DMS79 (cell line): ENCODE data around the gene ABCC3.
A peak's percentile ranks its signal among the peaks of the same experiment; 100 is the strongest.

ENCODE experiments used
- DNase-seq: peaks from one replicate; lab custom pipeline; 2025; lab: John Stamatoyannopoulos, UW

ABCC3 gene

GRCh38 chr17:50642722-50643656 is 8.3 kb downstream of the ABCC3 start:
- no peak for DNase-seq

- DNase-seq, result no peak
Measured at GRCh38 chr17:50645748-50646682, 11.3 kb downstream of the ABCC3 start.

GRCh38 chr17:50647187-50647586 is 12.5 kb downstream of the ABCC3 start:
- no peak for DNase-seq

- no peak for DNase-seq
Measured at GRCh38 chr17:50649042-50649908, 14.6 kb downstream of the ABCC3 start.

- no peak for DNase-seq
Measured at GRCh38 chr17:50651661-50652060, 17.0 kb downstream of the ABCC3 start.

- DNase-seq, result no peak
Measured at GRCh38 chr17:50653738-50654137, 19.1 kb downstream of the ABCC3 start.

GRCh38 chr17:50656509-50656908 is 21.8 kb downstream of the ABCC3 start:
- no peak for DNase-seq

GRCh38 chr17:50657054-50657453 is 22.4 kb downstream of the ABCC3 start:
- no peak for DNase-seq

- no peak for DNase-seq
Measured at GRCh38 chr17:50657627-50658026, 22.9 kb downstream of the ABCC3 start.

- DNase-seq, result no peak
Measured at GRCh38 chr17:50658616-50659015, 23.9 kb downstream of the ABCC3 start.

GRCh38 chr17:50659179-50659578 is 24.5 kb downstream of the ABCC3 start:
- DNase-seq, result no peak

GRCh38 chr17:50660042-50660886 is 25.6 kb downstream of the ABCC3 start:
- DNase-seq, result no peak

GRCh38 chr17:50660887-50661345 is 26.2 kb downstream of the ABCC3 start:
- no peak for DNase-seq

GRCh38 chr17:50661348-50661747 is 26.7 kb downstream of the ABCC3 start:
- peak; percentile 34 for DNase-seq

- peak; percentile 84 for DNase-seq
Measured at GRCh38 chr17:50661795-50662391, 27.2 kb downstream of the ABCC3 start.

GRCh38 chr17:50662632-50663225 is 28.0 kb downstream of the ABCC3 start:
- no peak for DNase-seq

- no peak for DNase-seq
Measured at GRCh38 chr17:50663812-50664374, 29.2 kb downstream of the ABCC3 start.

- DNase-seq, result no peak
Measured at GRCh38 chr17:50664788-50665458, 30.2 kb downstream of the ABCC3 start.

GRCh38 chr17:50665838-50666237 is 31.2 kb downstream of the ABCC3 start:
- DNase-seq, result no peak
